Measurements from ENCODE around the gene NAPB.

DNA sequence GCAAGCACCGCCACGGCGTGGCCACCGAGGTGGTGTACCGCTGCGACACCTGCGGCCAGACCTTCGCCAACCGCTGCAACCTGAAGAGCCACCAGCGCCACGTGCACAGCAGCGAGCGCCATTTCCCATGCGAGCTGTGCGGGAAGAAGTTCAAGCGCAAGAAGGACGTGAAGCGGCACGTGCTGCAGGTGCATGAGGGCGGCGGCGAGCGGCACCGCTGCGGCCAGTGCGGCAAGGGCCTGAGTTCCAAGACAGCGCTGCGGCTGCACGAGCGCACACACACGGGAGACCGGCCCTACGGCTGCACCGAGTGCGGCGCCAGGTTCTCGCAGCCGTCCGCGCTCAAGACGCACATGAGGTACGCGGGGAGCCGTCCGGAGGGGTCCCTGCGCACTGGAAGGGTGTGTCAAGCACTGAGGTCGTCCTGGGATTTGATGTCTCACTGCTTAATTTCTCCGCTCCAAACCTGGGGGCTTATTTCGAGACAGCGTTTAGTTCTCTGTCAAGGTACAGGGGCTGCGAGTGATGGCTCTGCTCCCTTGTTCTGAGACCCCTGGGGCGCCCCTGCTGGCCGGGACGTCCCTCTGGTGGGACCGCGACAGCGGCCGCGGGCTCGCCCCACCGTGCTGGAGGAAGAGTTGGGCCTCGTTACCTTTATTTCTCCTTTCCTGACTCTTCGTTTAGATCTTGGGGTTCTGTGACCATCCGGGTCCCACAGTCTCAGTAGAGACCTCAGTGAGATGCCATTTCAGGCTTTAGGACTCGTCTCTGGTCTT, 55.7 kb downstream of the NAPB start:
- TF ChIP-seq EZH2phosphoT487 (IDR thresholded peaks at IDR 0.05; ENCODE audit: insufficient read depth, low read depth) (no peak), EZH2 (IDR thresholded peaks at IDR 0.05; ENCODE audit: insufficient read depth, poor library complexity, severe bottlenecking) (no peak)

Data from GM23248 (cell line).